Right atrium auricular region (tissue), 2 donors: Measurements from ENCODE around the gene CALM1. TPM values are rescaled to one million over a fixed set of nuclear protein-coding genes. Genes with fewer than 3 reads are reported as not detected.
"Not testable (repeated sequence)": the region's sequence is repeated elsewhere in the genome, so short reads cannot be mapped to it uniquely, and the experiment has no call there.

Source experiments
- DNase-seq: peaks from one replicate; pipeline ENCODE4 v3.0.0-alpha.2; 2019; ENCODE audit warnings: low spot score
- H3K27ac ChIP-seq, 2 donors: fragments of 200-600 bp; sonication (generic); 1 replicate in 1 of 2; 2 replicates in 1 of 2; pipeline ENCODE4 v1.5.1; 2016 to 2019
- H3K27me3 ChIP-seq, 2 donors: fragments of 200-600 bp; sonication (generic); one replicate each; pipeline versions ENCODE4 v1.5.1 to v1.6.0; 2017 to 2019
- H3K36me3 ChIP-seq: fragments of 200-600 bp; sonication (generic); one replicate; pipeline ENCODE4 v1.5.1; 2016
- H3K4me1 ChIP-seq, 2 donors: fragments of 200-600 bp; sonication (generic); one replicate each; pipeline versions ENCODE4 v1.5.1 to v1.6.0; 2017 to 2019
- H3K4me3 ChIP-seq, 2 donors: fragments of 200-600 bp; sonication (generic); 1 replicate in 1 of 2; 2 replicates in 1 of 2; pipeline ENCODE4 v1.5.1; 2017 to 2019; ENCODE audit warnings: mild to moderate bottlenecking in 1 of 2, moderate library complexity in 1 of 2
- H3K9me3 ChIP-seq, 2 donors: fragments of 200-600 bp; sonication (generic); one replicate each; pipeline ENCODE4 v1.5.1; 2019
- total RNA-seq, 2 donors: library from RNA; depleted of rRNA; stranded (reverse); fragments of >200 nt; gene quantifications; one replicate each; pipeline ENCODE4 v1.1.0, GENCODE V29; 2016
- TF ChIP-seq, protein P1 (sequence below), 2 donors: fragments of 200-600 bp; sonication (generic); IDR thresholded peaks; one replicate each; pipeline ENCODE4 v1.5.1; 2019; ENCODE audit warnings: antibody characterized with exemption in 2 of 2

Gene CALM1
- total RNA-seq, 2 donors from 2014 or later, result 409 to 443 TPM

DNA sequence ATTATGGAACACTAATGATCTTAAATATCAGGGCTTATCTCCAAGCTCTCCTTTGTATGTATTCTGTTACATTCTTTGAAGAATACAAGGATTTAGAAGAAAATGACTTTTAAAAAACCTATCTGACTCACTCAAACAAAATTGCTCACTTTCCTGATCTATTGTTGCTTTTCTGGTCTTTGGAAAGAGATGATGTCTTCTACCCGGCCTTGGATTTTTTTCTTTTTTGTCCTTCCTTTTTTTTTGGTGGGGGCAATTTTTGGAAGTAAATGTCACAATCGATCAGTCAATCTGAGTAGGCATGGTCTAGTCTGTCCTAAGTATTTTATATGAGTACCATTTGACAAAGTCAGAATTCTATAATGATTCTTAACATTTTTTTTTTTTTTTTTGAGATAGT is 10.5 kb upstream of the CALM1 start:
- H3K4me3 ChIP-seq, result no peak overlapping the region
- DNase-seq, result no peak
- TF ChIP-seq, protein P1, sequence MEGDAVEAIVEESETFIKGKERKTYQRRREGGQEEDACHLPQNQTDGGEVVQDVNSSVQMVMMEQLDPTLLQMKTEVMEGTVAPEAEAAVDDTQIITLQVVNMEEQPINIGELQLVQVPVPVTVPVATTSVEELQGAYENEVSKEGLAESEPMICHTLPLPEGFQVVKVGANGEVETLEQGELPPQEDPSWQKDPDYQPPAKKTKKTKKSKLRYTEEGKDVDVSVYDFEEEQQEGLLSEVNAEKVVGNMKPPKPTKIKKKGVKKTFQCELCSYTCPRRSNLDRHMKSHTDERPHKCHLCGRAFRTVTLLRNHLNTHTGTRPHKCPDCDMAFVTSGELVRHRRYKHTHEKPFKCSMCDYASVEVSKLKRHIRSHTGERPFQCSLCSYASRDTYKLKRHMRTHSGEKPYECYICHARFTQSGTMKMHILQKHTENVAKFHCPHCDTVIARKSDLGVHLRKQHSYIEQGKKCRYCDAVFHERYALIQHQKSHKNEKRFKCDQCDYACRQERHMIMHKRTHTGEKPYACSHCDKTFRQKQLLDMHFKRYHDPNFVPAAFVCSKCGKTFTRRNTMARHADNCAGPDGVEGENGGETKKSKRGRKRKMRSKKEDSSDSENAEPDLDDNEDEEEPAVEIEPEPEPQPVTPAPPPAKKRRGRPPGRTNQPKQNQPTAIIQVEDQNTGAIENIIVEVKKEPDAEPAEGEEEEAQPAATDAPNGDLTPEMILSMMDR (IDR thresholded peaks at IDR 0.05), result no peak
- no peaks in the 10 kb centered on the region for H3K9me3 ChIP-seq
- H3K4me1 ChIP-seq, result peaks cover 0 to 23% of the 10 kb centered on the region in 2 donors
- no peak overlapping the region for H3K27ac ChIP-seq
- no peaks in the 10 kb centered on the region for H3K36me3 ChIP-seq
- no peaks in the 10 kb centered on the region for H3K27me3 ChIP-seq

DNA sequence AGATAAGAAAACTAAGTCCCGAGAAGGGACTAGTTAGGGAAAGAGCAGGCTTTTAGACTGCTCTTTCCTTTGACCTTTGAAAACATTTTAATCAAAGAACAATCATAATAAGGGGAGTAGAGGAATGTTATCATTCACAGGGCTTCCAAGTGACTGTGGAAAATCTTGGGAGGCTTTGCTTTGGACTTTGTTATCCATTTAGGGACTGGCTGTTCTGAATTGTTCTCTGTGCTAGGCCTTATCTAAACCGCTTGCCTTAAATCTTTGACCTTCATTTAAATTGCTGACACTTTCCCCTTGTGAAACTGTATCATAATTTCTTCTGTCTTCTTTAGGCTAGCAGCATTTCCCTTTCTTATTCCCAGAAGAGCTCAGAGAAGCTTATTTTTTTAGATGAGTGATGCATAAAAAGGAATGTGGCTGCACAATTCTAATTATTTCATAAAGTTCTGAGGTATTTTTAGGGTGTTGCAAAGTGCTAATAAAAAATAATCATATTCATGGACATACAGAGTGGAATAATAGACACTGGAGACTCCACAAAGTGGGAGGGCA is 9.5 kb upstream of the CALM1 start:
- peaks cover 0 to 14% of the 10 kb centered on the region in 2 donors for H3K4me1 ChIP-seq
- H3K27me3 ChIP-seq, result no peaks in the 10 kb centered on the region

DNA sequence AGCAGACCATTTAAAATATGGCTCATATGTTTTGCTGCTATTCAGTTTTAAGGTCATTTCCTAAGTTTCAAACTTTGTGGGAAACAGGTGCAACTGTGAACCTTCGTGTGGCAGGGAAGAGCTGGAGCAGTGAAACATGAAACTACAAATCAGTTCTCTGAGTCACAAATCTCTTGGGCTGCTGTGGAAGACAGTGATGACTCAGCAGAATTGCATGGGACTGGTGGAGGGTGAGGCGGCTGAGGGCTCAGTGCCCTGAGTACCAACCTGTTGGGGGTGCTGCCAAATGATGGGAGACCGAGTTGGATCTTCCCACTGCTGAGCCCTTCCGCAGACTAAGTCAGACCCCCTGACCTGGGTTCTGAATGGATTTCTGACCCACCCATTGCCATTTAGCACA is 8.4 kb upstream of the CALM1 start:
- peaks cover 0 to 13% of the 10 kb centered on the region in 2 donors for H3K4me1 ChIP-seq
- DNase-seq, result no peak
- H3K36me3 ChIP-seq, result no peaks in the 10 kb centered on the region
- H3K27me3 ChIP-seq, result no peaks in the 10 kb centered on the region
- no peak overlapping the region for H3K4me3 ChIP-seq
- no peaks in the 10 kb centered on the region for H3K9me3 ChIP-seq
- H3K27ac ChIP-seq, result peak overlapping the region in 1 of 2 donors; percentile 5
- TF ChIP-seq, protein P1 (IDR thresholded peaks at IDR 0.05), result no peak

More for the DNA sequence above, 9.5 kb upstream of the CALM1 start:
- Histone ChIP-seq H3K4me3 (no peak overlapping the region), H3K27ac (peak overlapping the region; percentile 13 to 46), H3K9me3 (no peaks in the 10 kb centered on the region), H3K36me3 (no peaks in the 10 kb centered on the region)
- TF ChIP-seq, protein P1 (IDR thresholded peaks at IDR 0.05), result no peak
- DNase-seq, result no peak

DNA sequence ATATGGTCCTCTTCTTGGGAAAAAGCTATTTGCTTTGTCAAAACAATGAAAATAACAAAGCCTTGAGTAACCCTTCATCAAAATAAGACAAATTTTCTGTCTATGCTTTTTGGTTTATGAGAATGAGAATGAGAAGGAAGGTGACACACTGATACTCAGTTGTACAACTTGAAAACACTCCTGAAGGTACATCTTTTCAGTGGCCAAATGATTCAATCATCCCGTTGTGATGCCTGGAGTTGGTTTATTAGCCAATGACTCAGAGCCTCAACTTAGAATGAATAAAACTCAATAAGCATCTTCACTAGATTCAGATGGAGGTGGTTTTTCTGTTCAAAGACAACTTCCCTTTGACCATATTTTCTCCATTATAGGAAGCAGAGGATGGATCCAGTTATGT is 7.8 kb upstream of the CALM1 start:
- H3K4me3 ChIP-seq, result no peak overlapping the region
- H3K27ac ChIP-seq, result peak overlapping the region in 1 of 2 donors; percentile 5
- TF ChIP-seq, protein P1 (IDR thresholded peaks at IDR 0.05), result no peak
- H3K36me3 ChIP-seq, result no peaks in the 10 kb centered on the region
- H3K9me3 ChIP-seq, result no peaks in the 10 kb centered on the region
- DNase-seq, result no peak
- no peaks in the 10 kb centered on the region for H3K27me3 ChIP-seq
- H3K4me1 ChIP-seq, result peaks cover 0 to 11% of the 10 kb centered on the region in 2 donors

DNA sequence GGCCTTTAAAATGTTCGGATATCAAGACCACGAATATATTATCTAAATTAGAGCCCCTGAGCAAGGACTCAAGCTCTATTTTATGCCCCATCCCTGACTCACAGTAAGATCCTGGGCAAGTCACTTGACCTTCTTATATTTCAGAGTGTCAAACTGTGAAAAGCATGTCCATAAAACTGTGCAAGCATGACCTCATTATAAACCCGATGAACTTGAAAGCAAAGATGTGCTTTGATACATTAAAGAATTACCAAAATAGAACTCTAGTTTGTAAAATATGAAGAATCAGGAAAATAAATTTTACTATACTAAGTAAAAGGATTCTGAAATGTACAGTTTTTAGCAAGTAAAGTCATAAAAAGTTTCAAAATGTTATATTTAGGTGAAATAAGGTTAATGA is 2.9 kb upstream of the CALM1 start:
- no peak overlapping the region for H3K27ac ChIP-seq
- no peaks in the 10 kb centered on the region for H3K36me3 ChIP-seq
- TF ChIP-seq, protein P1 (IDR thresholded peaks at IDR 0.05), result no peak
- H3K4me3 ChIP-seq, result no peak overlapping the region
- DNase-seq, result no peak
- peaks cover 0 to 12% of the 10 kb centered on the region in 2 donors for H3K4me1 ChIP-seq
- H3K9me3 ChIP-seq, result no peaks in the 10 kb centered on the region
- no peaks in the 10 kb centered on the region for H3K27me3 ChIP-seq

DNA sequence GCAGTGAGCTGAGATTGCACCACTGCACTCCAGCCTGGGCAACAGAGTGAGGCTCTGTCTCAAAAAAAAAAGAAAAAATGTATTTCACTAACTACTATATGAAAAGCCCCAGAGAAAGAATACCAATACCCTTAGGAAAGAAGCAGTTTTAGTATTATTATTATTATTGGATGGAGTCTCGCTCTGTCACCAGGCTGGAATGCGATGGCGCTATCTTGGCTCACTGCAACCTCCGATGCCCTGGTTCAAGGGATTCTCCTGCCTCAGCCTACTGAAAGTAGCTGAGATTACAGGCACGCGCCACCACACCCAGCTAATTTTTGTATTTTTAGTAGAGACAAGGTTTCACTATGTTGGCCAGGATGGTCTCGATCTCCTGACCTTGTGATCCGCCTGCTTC is 2.0 kb upstream of the CALM1 start:
- H3K27me3 ChIP-seq, H3K9me3 ChIP-seq, H3K4me3 ChIP-seq, DNase-seq, H3K27ac ChIP-seq, H3K36me3 ChIP-seq: not testable (repeated sequence)
- peaks cover 0 to 21% of the 10 kb centered on the region in 2 donors for H3K4me1 ChIP-seq
